Peyer's patch (tissue), 4 donors: ENCODE results near the gene LHFPL4. TPM values are rescaled to one million over a fixed set of nuclear protein-coding genes. Genes with fewer than 3 reads are reported as not detected.

ENCODE experiments used
- DNase-seq, 3 donors: peaks; one replicate each; pipeline ENCODE4 v3.0.0-alpha.2; 2017 to 2019
- H3K27ac ChIP-seq, 4 donors: fragments of 200-600 bp; sonication (generic); one replicate each; pipeline ENCODE4 v1.5.1; 2016 to 2019
- H3K27me3 ChIP-seq, 2 donors: fragments of 200-600 bp; sonication (generic); one replicate each; pipeline ENCODE4 v1.5.1; 2019
- H3K36me3 ChIP-seq, 3 donors: fragments of 200-600 bp; sonication (generic); one replicate each; pipeline ENCODE4 v1.5.1; 2016 to 2019
- H3K4me1 ChIP-seq, 4 donors: fragments of 200-600 bp; sonication (generic); one replicate each; pipeline ENCODE4 v1.5.1; 2016 to 2019
- H3K4me3 ChIP-seq, 4 donors: fragments of 200-600 bp; sonication (generic); 1 replicate in 3 of 4; 2 replicates in 1 of 4; pipeline ENCODE4 v1.5.1; 2016 to 2019; ENCODE audit warnings: mild to moderate bottlenecking in 1 of 4
- H3K9me3 ChIP-seq, 4 donors: fragments of 200-600 bp; sonication (generic); one replicate each; pipeline ENCODE4 v1.5.1; 2016 to 2019; ENCODE audit warnings: mild to moderate bottlenecking in 1 of 4
- CTCF ChIP-seq, 6 experiments: fragments of 450-650 bp in 4 of 6; fragments of 200-600 bp in 2 of 6; sonication (generic) in 1 of 6; IDR thresholded peaks; one replicate each; pipeline ENCODE4 v1.5.1; 2017 to 2019; ENCODE audit warnings: antibody characterized with exemption in 6 of 6, mild to moderate bottlenecking in 3 of 6, moderate library complexity in 1 of 6
- POLR2A ChIP-seq, 2 donors: fragments of 450-650 bp; IDR thresholded peaks; one replicate each; pipeline ENCODE4 v1.5.1; 2017; ENCODE audit warnings: antibody characterized with exemption in 2 of 2, mild to moderate bottlenecking in 2 of 2, moderate library complexity in 2 of 2
- total RNA-seq, 4 donors: library from RNA; depleted of rRNA; stranded (reverse); fragments of >200 nt; gene quantifications; one replicate each; pipeline ENCODE4 v1.1.0, GENCODE V29; 2016

LHFPL4 gene
- total RNA-seq, 4 donors from 2014 or later: 0.54 TPM; not detected in 3

GRCh38 chr3:9534429-9534828 lies 19.2 kb downstream of the LHFPL4 start:
- Histone ChIP-seq H3K27ac (no peak overlapping the region), H3K27me3 (peaks cover 0 to 3% of the 10 kb centered on the region in 2 donors), H3K4me1 (no peaks in the 10 kb centered on the region), H3K36me3 (no peaks in the 10 kb centered on the region), H3K9me3 (no peaks in the 10 kb centered on the region), H3K4me3 (no peak overlapping the region)
- DNase-seq: no peak
- TF ChIP-seq POLR2A (IDR thresholded peaks at IDR 0.05): no peak
- TF ChIP-seq CTCF (IDR thresholded peaks at IDR 0.05): no peak

GRCh38 chr3:9525078-9525477 lies 28.5 kb downstream of the LHFPL4 start:
- Histone ChIP-seq H3K36me3 (no peaks in the 10 kb centered on the region), H3K27ac (no peak overlapping the region), H3K9me3 (no peaks in the 10 kb centered on the region), H3K4me1 (no peaks in the 10 kb centered on the region), H3K4me3 (no peak overlapping the region), H3K27me3 (no peaks in the 10 kb centered on the region)
- no peak for DNase-seq
- TF ChIP-seq POLR2A (IDR thresholded peaks at IDR 0.05) (no peak), CTCF (IDR thresholded peaks at IDR 0.05) (no peak)

- Histone ChIP-seq H3K27me3 (no peaks in the 10 kb centered on the region), H3K9me3 (no peaks in the 10 kb centered on the region), H3K27ac (no peak overlapping the region), H3K4me1 (no peaks in the 10 kb centered on the region), H3K36me3 (no peaks in the 10 kb centered on the region), H3K4me3 (no peak overlapping the region)
- no peak for DNase-seq
- TF ChIP-seq POLR2A (IDR thresholded peaks at IDR 0.05) (no peak), CTCF (IDR thresholded peaks at IDR 0.05) (no peak)
Observed at GRCh38 chr3:9514956-9515355, 38.7 kb downstream of the LHFPL4 start.

- no peaks in the 10 kb centered on the region for H3K4me1 ChIP-seq
- H3K27me3 ChIP-seq: no peaks in the 10 kb centered on the region
- no peak for TF ChIP-seq POLR2A (IDR thresholded peaks at IDR 0.05)
- TF ChIP-seq CTCF (IDR thresholded peaks at IDR 0.05): no peak
- H3K27ac ChIP-seq: no peak overlapping the region
- no peak for DNase-seq
- H3K9me3 ChIP-seq: no peaks in the 10 kb centered on the region
- no peaks in the 10 kb centered on the region for H3K36me3 ChIP-seq
- no peak overlapping the region for H3K4me3 ChIP-seq
Observed at GRCh38 chr3:9514306-9514705, 39.3 kb downstream of the LHFPL4 start.

- no peaks in the 10 kb centered on the region for H3K36me3 ChIP-seq
- no peaks in the 10 kb centered on the region for H3K27me3 ChIP-seq
- no peak overlapping the region for H3K27ac ChIP-seq
- H3K9me3 ChIP-seq: no peaks in the 10 kb centered on the region
- no peak for TF ChIP-seq CTCF (IDR thresholded peaks at IDR 0.05)
- TF ChIP-seq POLR2A (IDR thresholded peaks at IDR 0.05): no peak
- no peak for DNase-seq
- H3K4me3 ChIP-seq: no peak overlapping the region
- no peaks in the 10 kb centered on the region for H3K4me1 ChIP-seq
Observed at GRCh38 chr3:9512456-9513045, 41.1 kb downstream of the LHFPL4 start.

- Histone ChIP-seq H3K27ac (no peak overlapping the region), H3K27me3 (no peaks in the 10 kb centered on the region), H3K9me3 (no peaks in the 10 kb centered on the region), H3K36me3 (no peaks in the 10 kb centered on the region), H3K4me3 (no peak overlapping the region), H3K4me1 (no peaks in the 10 kb centered on the region)
- TF ChIP-seq POLR2A (IDR thresholded peaks at IDR 0.05) (no peak), CTCF (IDR thresholded peaks at IDR 0.05) (no peak)
- no peak for DNase-seq
Observed at GRCh38 chr3:9508781-9509180, 44.8 kb downstream of the LHFPL4 start.
